IMR-90 (cell line): ENCODE measurements around the gene SVIL. TPM values are rescaled to one million over a fixed set of nuclear protein-coding genes. Genes with fewer than 3 reads are reported as not detected.

Experiments
- ATAC-seq: fragments of 200-7000 bp; cut with Tn5 transposase; 2 replicates; pipeline ENCODE4 v1.9.1; 2020; ENCODE audit warnings: low read depth, mild to moderate bottlenecking, moderate library complexity
- BruUV-seq: library from RNA; stranded (reverse); fragments of 400-500 nt; replicated peaks from 2 replicates; lab custom pipeline; 2021; lab: Mats Ljungman, UMichigan
- CTCF ChIA-PET: fragments of 300-600 bp; formaldehyde crosslinking; extraction: SDS; loops from one replicate; lab custom pipeline; 2021; ENCODE audit warnings: antibody characterized with exemption; lab: Yijun Ruan, JAX
- POLR2A ChIA-PET: fragments of 300-600 bp; sonication (Branson Sonifier 250); formaldehyde crosslinking; loops from one replicate; lab custom pipeline; 2022; ENCODE audit warnings: antibody characterized with exemption; ENCODE audit not compliant: unreplicated experiment; lab: Charles Lee
- DNase-seq: peaks from one replicate; pipeline ENCODE4 v3.0.0; 2013
- H2AFZ ChIP-seq: replicated peaks from 2 replicates; pipeline ENCODE3; 2013; ENCODE audit warnings: low read length, mild to moderate bottlenecking; ENCODE audit not compliant: poor library complexity
- H2AK5ac ChIP-seq: 2 replicates; pipeline ENCODE4 v1.6.1; 2013; ENCODE audit warnings: low read depth, low read length, inconsistent platforms
- H2AK9ac ChIP-seq: replicated peaks from 2 replicates; pipeline ENCODE3; 2013; ENCODE audit warnings: mild to moderate bottlenecking, low read depth, low read length, moderate library complexity; ENCODE audit not compliant: poor library complexity
- H2BK120ac ChIP-seq: 2 replicates; pipeline ENCODE4 v1.6.1; 2013; ENCODE audit warnings: low read depth, low read length, inconsistent platforms
- H2BK15ac ChIP-seq: 3 replicates; pipeline ENCODE4 v1.6.1; 2013; ENCODE audit warnings: low read depth, low read length, inconsistent platforms
- H2BK20ac ChIP-seq: 2 replicates; pipeline ENCODE4 v1.6.1; 2013; ENCODE audit warnings: low read depth, mild to moderate bottlenecking, inconsistent platforms, low read length, moderate library complexity
- H2BK5ac ChIP-seq: 2 replicates; pipeline ENCODE4 v1.6.1; 2013; ENCODE audit warnings: mild to moderate bottlenecking, low read depth, low read length, inconsistent platforms; ENCODE audit not compliant: poor library complexity, severe bottlenecking
- H3K14ac ChIP-seq: replicated peaks from 2 replicates; pipeline ENCODE4 v1.6.1; 2013; ENCODE audit warnings: low read depth, low read length, inconsistent platforms
- H3K18ac ChIP-seq: 2 replicates; pipeline ENCODE4 v1.6.1; 2013; ENCODE audit warnings: low read depth, low read length, control low read depth
- H3K23ac ChIP-seq: 2 replicates; pipeline ENCODE4 v1.6.1; 2013; ENCODE audit warnings: low read depth, low read length, inconsistent platforms
- H3K27ac ChIP-seq: 2 replicates; pipeline ENCODE4 v1.5.1; 2013; ENCODE audit warnings: mild to moderate bottlenecking, control low read depth, low read length; ENCODE audit not compliant: insufficient read depth
- H3K27me3 ChIP-seq: 2 replicates; pipeline ENCODE4 v1.6.1; 2013; ENCODE audit warnings: low read length; ENCODE audit not compliant: control insufficient read depth, insufficient read depth
- H3K36me3 ChIP-seq: 2 replicates; pipeline ENCODE4 v1.6.1; 2013; ENCODE audit warnings: low read length, mixed read lengths; ENCODE audit not compliant: control insufficient read depth, insufficient read depth
- H3K4ac ChIP-seq: 2 replicates; pipeline ENCODE4 v1.6.1; 2013; ENCODE audit warnings: low read depth, low read length, inconsistent platforms
- H3K4me1 ChIP-seq: 2 replicates; pipeline ENCODE4 v1.6.1; 2013; ENCODE audit warnings: low read length, mixed read lengths; ENCODE audit not compliant: control insufficient read depth, insufficient read depth
- H3K4me2 ChIP-seq: 2 replicates; pipeline ENCODE4 v1.6.1; 2013; ENCODE audit warnings: low read depth, mild to moderate bottlenecking, control low read depth, low read length, moderate library complexity
- H3K4me3 ChIP-seq: 2 replicates; pipeline ENCODE4 v1.5.1; 2013; ENCODE audit warnings: low read depth, mild to moderate bottlenecking, control low read depth, low read length, moderate library complexity; ENCODE audit not compliant: insufficient read depth
- H3K56ac ChIP-seq: 2 replicates; pipeline ENCODE4 v1.6.1; 2013; ENCODE audit warnings: low read length, inconsistent platforms; ENCODE audit not compliant: insufficient read depth; ENCODE audit errors: extremely low read depth
- H3K79me1 ChIP-seq, 2 experiments: 2 replicates each; pipeline ENCODE4 v1.6.1; 2013; ENCODE audit warnings: low read length in 2 of 2, inconsistent platforms in 1 of 2, low read depth in 1 of 2
- H3K9ac ChIP-seq: 2 replicates; pipeline ENCODE4 v1.6.1; 2013; ENCODE audit warnings: low read depth, low read length, control low read depth
- H3K9me1 ChIP-seq: 2 replicates; pipeline ENCODE4 v1.6.1; 2013; ENCODE audit warnings: low read length, inconsistent platforms; ENCODE audit not compliant: insufficient read depth
- H3K9me3 ChIP-seq: 2 replicates; pipeline ENCODE4 v1.6.1; 2013; ENCODE audit warnings: low read length; ENCODE audit not compliant: control insufficient read depth, insufficient read depth
- H4K20me1 ChIP-seq: 2 replicates; pipeline ENCODE4 v1.6.1; 2013; ENCODE audit warnings: low read length, inconsistent platforms; ENCODE audit not compliant: insufficient read depth
- H4K5ac ChIP-seq: 2 replicates; pipeline ENCODE4 v1.6.1; 2013; ENCODE audit warnings: mild to moderate bottlenecking, low read depth, low read length, control low read depth
- H4K8ac ChIP-seq, 2 experiments: 2 replicates each; pipeline ENCODE4 v1.6.1; 2013; ENCODE audit warnings: low read depth in 2 of 2, low read length in 2 of 2, control low read depth in 1 of 2, inconsistent platforms in 1 of 2
- H4K91ac ChIP-seq: 2 replicates; pipeline ENCODE4 v1.6.1; 2013; ENCODE audit warnings: low read depth, low read length, inconsistent platforms; ENCODE audit not compliant: insufficient read depth
- BHLHE40 ChIP-seq: fragments of 150-350 bp; IDR thresholded peaks from 2 replicates; pipeline ENCODE4 v1.6.1; 2016; ENCODE audit warnings: mild to moderate bottlenecking, low read depth, low read length
- FOS ChIP-seq: fragments of 150-350 bp; IDR thresholded peaks from 2 replicates; pipeline ENCODE4 v1.6.1; 2016; ENCODE audit warnings: low read depth, low read length
- MAZ ChIP-seq: IDR thresholded peaks from 2 replicates; pipeline ENCODE4 v1.6.1; 2012; ENCODE audit warnings: low read depth, mild to moderate bottlenecking, low read length, improper control_type of control experiment, moderate library complexity, borderline replicate concordance
- POLR2A ChIP-seq: IDR thresholded peaks from 2 replicates; pipeline ENCODE4 v1.6.1; 2012; ENCODE audit warnings: mild to moderate bottlenecking, low read depth, low read length
- RAD21 ChIP-seq: IDR thresholded peaks from 2 replicates; pipeline ENCODE4 v1.6.1; 2012; ENCODE audit warnings: low read length, improper control_type of control experiment
- RCOR1 ChIP-seq: IDR thresholded peaks from 2 replicates; pipeline ENCODE4 v1.6.1; 2012; ENCODE audit warnings: mild to moderate bottlenecking, low read length, improper control_type of control experiment; ENCODE audit not compliant: insufficient replicate concordance
- WGBS, 2 experiments: methylation state at CpG; one replicate each; pipeline versions ENCODE4 v1.1.5 to v1.1.7; 2013; ENCODE audit warnings: missing lambda C conversion rate in 2 of 2; ENCODE audit not compliant: insufficient read length in 1 of 2; ENCODE audit errors: extremely low coverage in 2 of 2; 5-methylcytosine and 5-hydroxymethylcytosine counted together
- dilution Hi-C: fragments of 300-500 bp; cut with HindIII; formaldehyde crosslinking; loops from one replicate; pipeline ENCODE4 v1.14.3; 2018; ENCODE audit warnings: low sequenced_read_pairs; ENCODE audit not compliant: unreplicated experiment
- in situ Hi-C: fragments of 300-500 bp; cut with MboI; formaldehyde crosslinking; loops from 3 replicates; pipeline ENCODE4 v1.14.3; 2019; ENCODE audit warnings: low sequenced_read_pairs, inconsistent platforms, mixed read lengths
- intact Hi-C: fragments of 100-400 bp; cut with micrococcal nuclease; formaldehyde crosslinking; loops from 2 replicates; pipeline ENCODE4 v1.10.0; 2022
- polyA plus RNA-seq, 3 experiments: library from polyadenylated mRNA; depleted of rRNA; stranded (reverse); fragments of >200 nt; gene quantifications; 2 replicates each; pipeline ENCODE4 v1.2.3, GENCODE V29; 2012; ENCODE audit warnings: low replicate concordance in 1 of 3
- total RNA-seq: library from RNA; depleted of rRNA; stranded (reverse); fragments of >200 nt; gene quantifications from 2 replicates; pipeline ENCODE4 v1.2.3, GENCODE V29; 2012

Gene SVIL
- total and polyA plus RNA-seq, 2 of the 4 experiments (the other 2 are of a cell fraction): 11.5 to 11.6 TPM

GRCh38 chr10:29501692-29502091, 133.1 kb downstream of the SVIL start:
- no peak overlapping the region for H3K56ac ChIP-seq
- H3K23ac ChIP-seq: no peak overlapping the region
- no peaks in the 10 kb centered on the region for H3K27me3 ChIP-seq
- H3K18ac ChIP-seq: no peak overlapping the region
- BruUV-seq: no TSS peak
- H3K4me1 ChIP-seq: peaks cover 2% of the 10 kb centered on the region; the same call in 1 of the 2 replicates
- CTCF ChIA-PET: interaction anchor here (0.8 to 1.0 kb wide), 2 partner anchors 11 to 15 kb away, joined by 4 read pairs; no protein-coding TSS in a partner anchor
- H3K4ac ChIP-seq: no peak overlapping the region
- peaks cover 3% of the 10 kb centered on the region for H3K36me3 ChIP-seq
- no peak overlapping the region for H3K27ac ChIP-seq
- H2BK20ac ChIP-seq: no peak overlapping the region
- no peak overlapping the region for H3K4me3 ChIP-seq
- peaks cover 3% of the 10 kb centered on the region; the same call in 1 of the 2 replicates for H3K9me1 ChIP-seq
- no peak overlapping the region for H4K8ac ChIP-seq
- ATAC-seq (peak; percentile 85), DNase-seq (peak; percentile 87)
- no peaks in the 10 kb centered on the region for H4K20me1 ChIP-seq
- no peak overlapping the region for H2AK9ac ChIP-seq
- H3K9ac ChIP-seq: no peak overlapping the region
- H2AFZ ChIP-seq: no peak overlapping the region
- POLR2A ChIA-PET: no interaction called here
- H3K9me3 ChIP-seq: no peaks in the 10 kb centered on the region
- H2BK15ac ChIP-seq: no peak overlapping the region
- H3K79me1 ChIP-seq: peaks cover 0 to 5% of the 10 kb centered on the region in 2 experiments; a peak in 1 of 4 replicates
- intact Hi-C loops (no loop called here), dilution Hi-C loops (no loop called here), in situ Hi-C loops (no loop called here)
- no peak overlapping the region for H2AK5ac ChIP-seq
- peak; percentile 65 for TF ChIP-seq FOS
- TF ChIP-seq RCOR1: peak; percentile 63
- TF ChIP-seq MAZ: no peak
- TF ChIP-seq RAD21: no peak
- TF ChIP-seq POLR2A: no peak
- TF ChIP-seq BHLHE40: 0 out of 2 replicates have a peak, but pooled peaks have one; percentile 2
- no peak overlapping the region for H2BK120ac ChIP-seq
- no peak overlapping the region for H3K4me2 ChIP-seq
- no CpG with 5 or more reads among the region's 7 CpGs for WGBS, 2 experiments
- H4K5ac ChIP-seq: no peak overlapping the region
- no peak overlapping the region for H2BK5ac ChIP-seq
- no peak overlapping the region for H4K91ac ChIP-seq
- no peak overlapping the region for H3K14ac ChIP-seq
